Measurements from ENCODE around the gene HABP4.

Gene HABP4

GRCh38 chr9:96464426-96464825 lies 14.5 kb downstream of the HABP4 start:
- DNase-seq (ENCODE audit: low read depth) = no peak
- no peak for TF ChIP-seq CTCF (IDR thresholded peaks at IDR 0.05; ENCODE audit: control insufficient read depth, insufficient read depth, low read depth, low read length, missing control alignments)
- H3K4me3 ChIP-seq (ENCODE audit: control insufficient read depth, low read depth, low read length) = no peak overlapping the region

GRCh38 chr9:96467784-96468183 lies 17.8 kb downstream of the HABP4 start:
- no peak for TF ChIP-seq CTCF (IDR thresholded peaks at IDR 0.05; ENCODE audit: control insufficient read depth, insufficient read depth, low read depth, low read length, missing control alignments)
- no peak overlapping the region for H3K4me3 ChIP-seq (ENCODE audit: control insufficient read depth, low read depth, low read length)
- no peak for DNase-seq (ENCODE audit: low read depth)

- DNase-seq (ENCODE audit: low read depth) = no peak
- H3K4me3 ChIP-seq (ENCODE audit: control insufficient read depth, low read depth, low read length) = no peak overlapping the region
- TF ChIP-seq CTCF (IDR thresholded peaks at IDR 0.05; ENCODE audit: control insufficient read depth, insufficient read depth, low read depth, low read length, missing control alignments) = no peak
These were observed 26.0 kb downstream of the HABP4 start for GRCh38 chr9:96476013-96476412.

- no peak for TF ChIP-seq CTCF (IDR thresholded peaks at IDR 0.05; ENCODE audit: control insufficient read depth, insufficient read depth, low read depth, low read length, missing control alignments)
- no peak overlapping the region for H3K4me3 ChIP-seq (ENCODE audit: control insufficient read depth, low read depth, low read length)
- DNase-seq (ENCODE audit: low read depth) = no peak
These were observed 26.6 kb downstream of the HABP4 start for GRCh38 chr9:96476591-96476990.

GRCh38 chr9:96478829-96479371 lies 28.9 kb downstream of the HABP4 start:
- TF ChIP-seq CTCF (IDR thresholded peaks at IDR 0.05; ENCODE audit: control insufficient read depth, insufficient read depth, low read depth, low read length, missing control alignments) = no peak
- peak; percentile 54 for DNase-seq (ENCODE audit: low read depth)
- H3K4me3 ChIP-seq (ENCODE audit: control insufficient read depth, low read depth, low read length) = no peak overlapping the region

- DNase-seq (ENCODE audit: low read depth) = no peak
- no peak for TF ChIP-seq CTCF (IDR thresholded peaks at IDR 0.05; ENCODE audit: control insufficient read depth, insufficient read depth, low read depth, low read length, missing control alignments)
- H3K4me3 ChIP-seq (ENCODE audit: control insufficient read depth, low read depth, low read length) = no peak overlapping the region
These were observed 30.8 kb downstream of the HABP4 start for GRCh38 chr9:96480736-96481135.

- no peak for TF ChIP-seq CTCF (IDR thresholded peaks at IDR 0.05; ENCODE audit: control insufficient read depth, insufficient read depth, low read depth, low read length, missing control alignments)
- DNase-seq (ENCODE audit: low read depth) = no peak
- H3K4me3 ChIP-seq (ENCODE audit: control insufficient read depth, low read depth, low read length) = no peak overlapping the region
These were observed 32.5 kb downstream of the HABP4 start for GRCh38 chr9:96482476-96482875.

Data from AG09309 (cell line).